H1 (cell line): ENCODE results near the gene PPY.

ENCODE experiments used
- CEBPB ChIP-seq: IDR thresholded peaks from 2 replicates; pipeline ENCODE4 v1.6.1; 2012; ENCODE audit warnings: low read depth, low read length
- CREB1 ChIP-seq: IDR thresholded peaks from 2 replicates; pipeline ENCODE4 v1.6.1; 2012; ENCODE audit warnings: inconsistent platforms
- EGR1 ChIP-seq: IDR thresholded peaks from 2 replicates; pipeline ENCODE4 v1.6.1; 2011; ENCODE audit warnings: low read depth, low read length, borderline replicate concordance
- EZH2 ChIP-seq: fragments of 200-600 bp; sonication (generic); IDR thresholded peaks from 2 replicates; pipeline ENCODE4 v1.7.1; 2012; ENCODE audit warnings: low read depth, mild to moderate bottlenecking, moderate library complexity, low read length, inconsistent platforms; ENCODE audit not compliant: severe bottlenecking
- JUND ChIP-seq: IDR thresholded peaks from 2 replicates; pipeline ENCODE4 v1.6.1; 2011; ENCODE audit warnings: mild to moderate bottlenecking, improper control_type of control experiment, low read length
- RNF2 ChIP-seq: fragments of 200-900, 300-1000 bp; sonication (generic); IDR thresholded peaks from 2 replicates; pipeline ENCODE4 v1.7.1; 2016; ENCODE audit warnings: borderline replicate concordance, low read depth, mild to moderate bottlenecking, antibody characterized with exemption, low read length; ENCODE audit not compliant: poor library complexity, severe bottlenecking; ENCODE audit errors: missing control alignments
- SIN3A ChIP-seq, 2 experiments: IDR thresholded peaks in 1 of 2; conservative IDR thresholded peaks in 1 of 2; 2 replicates each; pipeline ENCODE4 v1.6.1; 2011 to 2012; ENCODE audit warnings: low read length in 2 of 2, improper control_type of control experiment in 1 of 2, low read depth in 1 of 2, mild to moderate bottlenecking in 1 of 2
- SUZ12 ChIP-seq: fragments of 200-600 bp; sonication (generic); IDR thresholded peaks from 2 replicates; pipeline ENCODE4 v1.6.1; 2012; ENCODE audit warnings: mild to moderate bottlenecking, inconsistent platforms, low read length, moderate library complexity, mixed read lengths
- TF ChIP-seq, protein P1 (sequence below): IDR thresholded peaks from 2 replicates; pipeline ENCODE4 v1.6.1; 2011; ENCODE audit warnings: low read length, improper control_type of control experiment
- TF ChIP-seq, protein P2 (sequence below), 3 experiments: IDR thresholded peaks; 1 replicate in 2 of 3; 2 replicates in 1 of 3; pipeline versions ENCODE4 v1.5.1 to v1.6.1; 2011; ENCODE audit warnings: low read length in 3 of 3, mild to moderate bottlenecking in 3 of 3, inconsistent platforms in 2 of 3, low read depth in 1 of 3, moderate library complexity in 1 of 3; ENCODE audit not compliant: insufficient read depth in 1 of 3; ENCODE audit errors: control extremely low read depth in 1 of 3
- TF ChIP-seq, protein P3 (sequence below): IDR thresholded peaks from 2 replicates; pipeline ENCODE4 v1.6.1; 2011; ENCODE audit warnings: low read depth, mild to moderate bottlenecking, low read length; ENCODE audit not compliant: insufficient read depth
- TF ChIP-seq, protein P4 (sequence below): IDR thresholded peaks from 2 replicates; pipeline ENCODE4 v1.6.1; 2012; ENCODE audit warnings: low read length, inconsistent platforms

DNA sequence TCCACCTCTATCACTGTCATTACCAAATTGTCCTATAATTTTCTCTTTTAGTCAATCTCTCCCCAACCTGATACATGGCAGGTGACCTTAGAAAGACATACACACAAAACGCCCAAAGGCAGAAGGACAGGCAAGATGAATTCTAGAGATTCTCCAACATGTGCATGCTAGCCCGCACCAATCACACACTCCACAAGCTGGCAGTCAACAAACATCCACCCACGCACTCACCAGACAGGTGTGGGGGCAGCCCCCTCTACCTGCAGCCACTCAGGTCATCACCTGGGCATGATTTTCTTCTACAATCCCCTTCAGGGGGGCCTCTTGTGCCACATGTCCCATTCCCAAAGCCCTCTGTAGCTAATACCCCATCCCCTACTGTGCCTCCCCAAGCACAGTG, 44.4 kb downstream of the PPY start:
- TF ChIP-seq, protein P1, sequence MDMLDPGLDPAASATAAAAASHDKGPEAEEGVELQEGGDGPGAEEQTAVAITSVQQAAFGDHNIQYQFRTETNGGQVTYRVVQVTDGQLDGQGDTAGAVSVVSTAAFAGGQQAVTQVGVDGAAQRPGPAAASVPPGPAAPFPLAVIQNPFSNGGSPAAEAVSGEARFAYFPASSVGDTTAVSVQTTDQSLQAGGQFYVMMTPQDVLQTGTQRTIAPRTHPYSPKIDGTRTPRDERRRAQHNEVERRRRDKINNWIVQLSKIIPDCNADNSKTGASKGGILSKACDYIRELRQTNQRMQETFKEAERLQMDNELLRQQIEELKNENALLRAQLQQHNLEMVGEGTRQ, result no peak
- TF ChIP-seq, protein P2, sequence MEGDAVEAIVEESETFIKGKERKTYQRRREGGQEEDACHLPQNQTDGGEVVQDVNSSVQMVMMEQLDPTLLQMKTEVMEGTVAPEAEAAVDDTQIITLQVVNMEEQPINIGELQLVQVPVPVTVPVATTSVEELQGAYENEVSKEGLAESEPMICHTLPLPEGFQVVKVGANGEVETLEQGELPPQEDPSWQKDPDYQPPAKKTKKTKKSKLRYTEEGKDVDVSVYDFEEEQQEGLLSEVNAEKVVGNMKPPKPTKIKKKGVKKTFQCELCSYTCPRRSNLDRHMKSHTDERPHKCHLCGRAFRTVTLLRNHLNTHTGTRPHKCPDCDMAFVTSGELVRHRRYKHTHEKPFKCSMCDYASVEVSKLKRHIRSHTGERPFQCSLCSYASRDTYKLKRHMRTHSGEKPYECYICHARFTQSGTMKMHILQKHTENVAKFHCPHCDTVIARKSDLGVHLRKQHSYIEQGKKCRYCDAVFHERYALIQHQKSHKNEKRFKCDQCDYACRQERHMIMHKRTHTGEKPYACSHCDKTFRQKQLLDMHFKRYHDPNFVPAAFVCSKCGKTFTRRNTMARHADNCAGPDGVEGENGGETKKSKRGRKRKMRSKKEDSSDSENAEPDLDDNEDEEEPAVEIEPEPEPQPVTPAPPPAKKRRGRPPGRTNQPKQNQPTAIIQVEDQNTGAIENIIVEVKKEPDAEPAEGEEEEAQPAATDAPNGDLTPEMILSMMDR (IDR thresholded peaks at IDR 0.05; ENCODE audit: control extremely low read depth in 1 of 3, insufficient read depth in 1 of 3, low read depth in 1 of 3, low read length in 3 of 3), result no peak
- TF ChIP-seq SIN3A (conservative IDR thresholded peaks at IDR 0.05 in 1 of 2, IDR thresholded peaks at IDR 0.05 in 1 of 2; ENCODE audit: low read depth in 1 of 2, low read length in 2 of 2), result no peak
- TF ChIP-seq, protein P3, sequence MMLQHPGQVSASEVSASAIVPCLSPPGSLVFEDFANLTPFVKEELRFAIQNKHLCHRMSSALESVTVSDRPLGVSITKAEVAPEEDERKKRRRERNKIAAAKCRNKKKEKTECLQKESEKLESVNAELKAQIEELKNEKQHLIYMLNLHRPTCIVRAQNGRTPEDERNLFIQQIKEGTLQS, result no peak
- no peak for TF ChIP-seq SUZ12
- TF ChIP-seq EZH2, result no peak
- no peak for TF ChIP-seq CEBPB
- TF ChIP-seq EGR1, result no peak
- TF ChIP-seq, protein P4, sequence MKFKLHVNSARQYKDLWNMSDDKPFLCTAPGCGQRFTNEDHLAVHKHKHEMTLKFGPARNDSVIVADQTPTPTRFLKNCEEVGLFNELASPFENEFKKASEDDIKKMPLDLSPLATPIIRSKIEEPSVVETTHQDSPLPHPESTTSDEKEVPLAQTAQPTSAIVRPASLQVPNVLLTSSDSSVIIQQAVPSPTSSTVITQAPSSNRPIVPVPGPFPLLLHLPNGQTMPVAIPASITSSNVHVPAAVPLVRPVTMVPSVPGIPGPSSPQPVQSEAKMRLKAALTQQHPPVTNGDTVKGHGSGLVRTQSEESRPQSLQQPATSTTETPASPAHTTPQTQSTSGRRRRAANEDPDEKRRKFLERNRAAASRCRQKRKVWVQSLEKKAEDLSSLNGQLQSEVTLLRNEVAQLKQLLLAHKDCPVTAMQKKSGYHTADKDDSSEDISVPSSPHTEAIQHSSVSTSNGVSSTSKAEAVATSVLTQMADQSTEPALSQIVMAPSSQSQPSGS, result no peak
- TF ChIP-seq RNF2, result no peak
- no peak for TF ChIP-seq CREB1
- TF ChIP-seq JUND, result no peak
